Measurements from ENCODE around the gene PIEZO2.
"Not testable (repeated sequence)": the region's sequence is repeated elsewhere in the genome, so short reads cannot be mapped to it uniquely, and the experiment has no call there.

GRCh38 chr18:10638539-10638885, 510.9 kb downstream of the PIEZO2 start:
- not testable (repeated sequence) for TF ChIP-seq CTCF (IDR thresholded peaks at IDR 0.05; ENCODE audit: poor library complexity); EZH2phosphoT487 (IDR thresholded peaks at IDR 0.05; ENCODE audit: low read depth, severe bottlenecking, unreplicated experiment)

Measured in hepatocyte (in vitro differentiated cells).